ENCODE data around the gene DLK1.

Gene DLK1

DNA sequence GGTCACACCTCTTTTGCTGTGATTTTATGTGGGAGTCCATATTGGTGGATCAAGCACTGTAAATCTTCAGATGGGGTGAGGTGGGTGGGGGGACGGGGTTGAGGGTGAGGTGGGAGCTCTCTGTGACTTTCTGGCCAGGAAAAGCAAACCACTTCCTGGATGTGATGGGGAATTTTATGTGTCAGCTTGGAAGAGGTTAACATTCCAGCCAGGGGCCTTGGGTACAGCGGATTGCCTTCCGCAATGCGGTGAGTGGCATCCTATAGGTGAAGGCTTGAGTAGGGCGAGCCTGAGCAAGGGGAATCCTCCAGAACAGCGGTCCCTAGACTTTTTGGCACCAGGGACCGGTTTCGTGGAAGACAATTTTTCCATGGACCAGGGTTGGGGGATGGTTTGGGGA lies 36.2 kb downstream of the DLK1 start:
- peak; percentile 11 for DNase-seq

DNA sequence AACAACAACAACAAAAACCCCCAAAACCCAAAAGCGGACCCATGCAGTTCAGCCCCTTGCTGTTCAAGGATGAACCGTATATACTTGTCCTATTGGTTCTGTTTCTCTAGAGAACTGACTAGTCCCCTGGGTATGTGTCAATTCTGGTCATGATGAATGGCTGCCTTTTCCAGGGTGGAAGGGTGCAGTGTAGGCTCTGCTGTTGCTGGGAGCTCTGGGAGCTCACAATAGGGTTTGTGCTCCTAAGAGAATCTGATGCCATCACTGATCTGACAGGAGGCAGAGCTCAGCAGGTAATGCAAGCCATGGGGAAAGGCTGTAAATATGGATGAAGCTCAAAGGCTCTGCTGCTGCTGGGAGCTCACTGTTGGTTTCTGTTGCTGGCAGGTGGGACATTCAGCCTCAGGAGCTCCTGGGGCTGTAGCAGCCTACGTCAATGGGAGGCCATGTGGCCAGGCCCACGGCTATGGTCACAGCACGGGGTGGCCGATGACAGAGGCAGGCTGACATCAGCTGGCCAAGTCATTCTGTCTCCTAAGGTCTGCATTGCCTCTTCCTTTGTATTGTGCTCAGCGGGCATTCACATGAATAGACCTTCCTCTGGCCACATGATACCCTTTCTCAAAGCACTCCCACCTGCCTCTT lies 37.9 kb downstream of the DLK1 start:
- no peak for DNase-seq

DNA sequence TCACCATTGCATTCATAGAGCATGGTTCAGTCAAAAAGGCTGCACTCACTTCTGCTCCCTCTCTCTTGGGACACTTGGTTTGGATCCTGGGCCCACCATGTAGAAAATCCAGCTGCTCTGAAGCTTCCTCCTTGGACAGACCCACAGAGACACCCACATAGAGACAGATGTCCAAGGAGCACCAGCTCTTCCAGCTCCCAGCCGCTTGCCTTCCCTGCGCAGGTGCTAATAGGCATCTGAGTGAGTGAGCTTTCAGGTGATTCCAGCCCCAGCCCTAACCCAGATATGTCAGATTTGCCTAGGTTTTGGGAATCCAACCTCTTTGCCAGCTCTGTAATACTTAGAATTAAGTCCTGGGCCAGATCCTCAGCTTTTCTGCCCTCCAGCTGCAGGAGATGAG lies 38.6 kb downstream of the DLK1 start:
- no peak for DNase-seq

DNA sequence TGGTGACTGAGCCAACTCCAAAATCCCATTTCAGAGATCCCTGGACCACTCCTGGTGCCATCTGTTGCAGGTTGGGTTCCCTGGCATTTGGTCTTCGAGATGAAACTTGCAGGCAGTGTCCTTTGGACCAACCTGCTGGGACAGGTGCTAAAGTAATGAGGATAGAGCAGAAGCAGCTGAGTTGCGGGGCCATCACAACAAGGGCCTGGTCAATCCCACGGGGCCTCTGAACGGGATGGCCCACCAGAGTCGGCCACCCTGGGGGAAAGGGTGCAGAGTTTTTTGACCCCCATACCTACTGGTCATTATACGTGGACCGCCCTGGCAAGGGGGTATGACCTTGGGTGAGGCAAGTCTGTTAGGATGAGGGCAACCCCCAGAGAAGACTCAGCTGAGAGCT lies 39.3 kb downstream of the DLK1 start:
- DNase-seq, result no peak

DNA sequence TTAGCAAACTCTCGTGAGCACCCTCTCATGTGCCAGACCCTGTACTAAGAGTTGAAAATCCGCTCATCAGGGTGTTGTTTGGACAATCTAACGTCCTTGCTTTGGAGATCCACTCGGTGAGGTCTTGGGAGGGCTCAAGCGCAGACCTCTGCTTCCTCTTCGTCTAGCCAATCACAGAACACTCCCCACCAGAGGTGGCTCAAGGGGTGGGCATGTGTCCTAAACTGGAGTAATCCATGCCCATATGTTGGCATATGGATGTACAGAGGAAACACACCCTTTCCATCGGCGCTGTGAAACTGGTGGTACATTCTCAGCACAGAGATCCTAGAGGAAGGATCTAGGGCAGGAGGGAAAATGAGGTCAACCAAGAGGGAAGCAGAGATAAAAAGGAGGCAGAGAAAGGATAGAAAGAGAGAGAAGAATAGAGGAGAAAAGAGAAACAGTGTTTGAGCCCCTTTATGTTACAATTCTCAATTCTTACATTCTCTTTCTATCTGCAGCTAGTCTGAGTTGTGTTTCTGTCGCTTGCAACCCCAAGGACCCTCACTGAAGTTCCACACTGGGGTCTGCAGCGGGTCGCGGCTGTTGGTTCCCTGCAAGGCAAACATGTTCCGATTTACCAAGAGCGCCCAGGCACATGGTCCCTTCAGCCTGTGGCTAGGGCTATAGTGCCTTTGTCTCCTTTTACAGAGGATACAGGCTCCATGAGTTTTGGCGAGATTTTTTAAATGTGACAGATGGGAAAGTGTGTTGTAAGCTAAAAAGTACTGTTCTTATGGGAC lies 40.5 kb downstream of the DLK1 start:
- DNase-seq, result no peak

DNA sequence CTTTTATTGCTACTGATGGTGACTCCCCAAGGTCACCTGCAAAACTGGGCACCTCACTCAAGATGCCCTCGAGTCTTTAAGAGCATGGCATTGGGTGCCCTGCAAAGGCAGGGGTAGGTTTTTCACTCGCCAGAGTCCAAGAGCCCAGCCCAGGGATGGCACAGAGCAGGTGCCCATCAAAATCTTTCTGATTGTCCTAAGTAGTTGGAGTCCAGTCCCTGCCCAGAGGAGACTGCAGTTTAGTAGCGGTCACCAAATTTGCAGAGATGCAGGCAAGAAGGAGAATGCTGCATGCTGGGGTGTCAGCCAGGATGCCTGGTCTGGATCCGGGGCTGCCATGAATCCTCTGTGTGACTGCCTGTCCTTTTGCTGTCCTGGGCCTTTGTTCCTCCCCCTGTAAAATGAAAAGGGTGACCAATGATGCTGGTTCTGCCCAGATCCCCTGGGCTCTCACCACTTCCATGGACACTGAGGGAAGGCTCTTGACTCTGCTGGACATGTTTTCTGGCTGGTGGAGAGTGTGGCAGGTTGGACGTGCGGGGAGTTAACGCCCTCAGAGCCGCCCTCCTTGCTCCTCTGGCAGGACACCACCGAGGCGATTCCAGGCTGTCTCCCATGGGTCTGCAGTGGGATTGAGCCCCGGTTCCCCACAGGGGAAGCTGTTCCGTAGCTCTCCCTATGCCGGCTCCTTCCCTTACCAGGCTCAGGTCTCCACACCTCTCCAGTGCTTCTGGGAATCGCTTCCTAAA lies 41.3 kb downstream of the DLK1 start:
- DNase-seq, result no peak

DNA sequence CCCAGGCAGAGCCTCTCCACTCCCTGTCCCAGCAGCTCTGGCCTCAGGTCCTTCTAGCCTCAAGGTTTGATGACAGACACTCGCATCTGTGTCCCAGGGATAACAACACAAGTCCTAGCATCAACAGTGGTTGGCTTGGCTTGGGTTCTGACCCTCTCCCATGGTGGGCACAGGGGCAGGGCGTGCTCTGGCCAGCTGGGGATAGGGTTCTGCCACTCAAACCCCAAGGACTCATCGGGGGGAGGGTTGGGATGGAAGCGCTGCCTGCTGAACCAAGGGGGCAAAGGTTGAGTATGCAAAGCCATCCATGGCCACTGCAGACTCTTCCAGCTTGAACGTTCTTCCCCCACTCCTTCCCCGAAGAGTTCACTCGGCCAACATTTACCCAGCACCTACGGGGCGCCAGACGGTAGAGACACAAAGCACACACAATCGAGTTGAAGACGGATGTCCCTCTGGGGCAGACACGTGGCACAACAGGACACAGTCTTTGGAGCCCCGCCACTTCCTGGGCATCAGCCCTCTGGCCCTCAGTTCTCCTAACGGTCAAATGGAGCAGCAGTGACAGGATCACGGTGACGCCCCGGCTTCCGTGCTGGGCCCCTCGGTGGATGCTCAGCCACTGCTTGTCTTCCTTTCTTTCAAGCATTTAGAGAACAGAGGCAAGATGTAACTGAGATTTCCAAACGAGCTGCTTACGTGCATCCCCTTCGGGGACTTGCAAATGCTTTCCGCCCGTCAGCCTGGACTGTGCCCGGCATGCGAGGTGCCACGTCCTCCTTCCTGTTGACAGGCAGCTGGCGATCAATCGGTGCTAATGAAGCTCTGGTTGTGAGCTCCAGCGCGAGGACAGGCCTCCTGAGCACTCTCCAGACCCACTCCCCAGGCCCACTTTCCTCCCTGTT lies 42.6 kb downstream of the DLK1 start:
- DNase-seq, result no peak

DNA sequence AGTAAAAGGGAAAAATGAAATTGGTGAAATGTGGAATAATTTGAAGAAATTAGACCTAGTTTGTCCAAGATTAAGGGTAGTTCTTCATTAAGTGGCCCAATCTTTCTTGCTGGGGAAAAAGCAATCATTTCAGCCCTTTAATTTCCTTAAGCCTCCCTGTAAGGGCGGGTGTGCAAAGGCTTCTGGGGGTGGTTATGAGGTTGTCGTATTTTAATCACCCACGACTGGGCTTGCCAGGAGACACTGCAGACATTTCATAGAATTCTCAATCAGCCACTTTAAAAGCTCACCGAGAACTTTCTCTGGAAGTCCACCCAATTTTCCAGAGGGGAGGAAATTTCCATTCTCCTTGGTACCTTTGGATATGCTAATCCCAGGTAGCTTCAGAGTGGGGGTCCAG lies 43.4 kb downstream of the DLK1 start:
- DNase-seq, result no peak

DNA sequence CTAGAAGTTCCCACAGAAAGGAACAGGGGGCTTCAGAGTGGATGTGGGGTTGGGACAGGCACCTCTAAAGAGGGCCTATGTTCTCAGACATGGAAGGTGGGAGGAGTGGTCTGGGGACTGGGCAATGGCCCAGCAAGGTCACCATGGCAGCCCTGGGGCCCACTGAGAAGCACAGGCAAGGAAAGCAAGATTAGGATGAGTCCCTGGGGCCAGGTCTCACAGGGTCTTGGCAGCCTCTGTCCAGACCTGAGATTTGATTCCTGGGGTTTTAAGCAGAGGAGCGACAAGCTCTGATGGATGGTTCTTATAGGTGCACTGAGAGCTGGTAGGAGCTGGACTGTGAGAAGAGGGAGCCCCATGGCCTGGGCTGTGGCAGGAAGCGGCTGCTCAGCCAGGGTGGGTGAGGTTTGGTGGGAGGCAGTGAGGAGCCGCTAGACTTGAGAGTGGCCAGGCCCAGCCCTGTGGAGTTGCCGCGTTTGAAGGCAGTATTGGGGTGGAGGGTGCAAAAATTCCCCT lies 44.0 kb downstream of the DLK1 start:
- DNase-seq, result no peak

DNA sequence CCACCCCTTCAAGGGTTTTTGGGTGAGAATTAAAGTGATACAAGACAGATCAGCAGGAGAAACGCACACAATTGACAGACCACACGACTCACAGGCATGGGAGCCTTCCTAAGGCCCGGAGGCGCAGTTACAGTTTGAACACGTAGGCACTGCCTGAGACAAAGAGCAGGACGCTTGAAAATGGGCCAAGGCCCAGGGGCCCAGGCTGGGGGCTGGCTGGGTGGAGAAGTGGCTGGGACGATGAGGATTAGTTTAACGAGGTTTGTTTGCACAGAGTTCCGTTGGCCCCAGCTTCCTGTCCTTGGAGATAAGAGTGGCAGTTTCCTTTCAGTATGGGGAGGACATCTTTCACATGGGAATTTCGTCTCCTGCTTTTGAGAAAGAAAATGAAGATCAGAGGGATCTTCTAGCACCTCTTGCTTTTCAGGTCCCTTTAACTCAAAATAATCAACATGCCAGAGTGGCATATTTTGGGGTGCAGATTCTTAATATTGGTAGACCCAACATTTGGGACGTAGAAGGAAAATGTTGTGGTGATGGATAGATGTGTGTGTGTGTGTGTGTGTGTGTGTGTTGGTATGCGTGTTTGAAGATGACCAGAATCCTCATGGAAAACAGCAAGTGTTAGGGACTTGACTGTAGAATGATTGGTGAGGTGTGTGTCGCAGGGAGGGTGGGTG lies 44.6 kb downstream of the DLK1 start:
- DNase-seq, result no peak

DNA sequence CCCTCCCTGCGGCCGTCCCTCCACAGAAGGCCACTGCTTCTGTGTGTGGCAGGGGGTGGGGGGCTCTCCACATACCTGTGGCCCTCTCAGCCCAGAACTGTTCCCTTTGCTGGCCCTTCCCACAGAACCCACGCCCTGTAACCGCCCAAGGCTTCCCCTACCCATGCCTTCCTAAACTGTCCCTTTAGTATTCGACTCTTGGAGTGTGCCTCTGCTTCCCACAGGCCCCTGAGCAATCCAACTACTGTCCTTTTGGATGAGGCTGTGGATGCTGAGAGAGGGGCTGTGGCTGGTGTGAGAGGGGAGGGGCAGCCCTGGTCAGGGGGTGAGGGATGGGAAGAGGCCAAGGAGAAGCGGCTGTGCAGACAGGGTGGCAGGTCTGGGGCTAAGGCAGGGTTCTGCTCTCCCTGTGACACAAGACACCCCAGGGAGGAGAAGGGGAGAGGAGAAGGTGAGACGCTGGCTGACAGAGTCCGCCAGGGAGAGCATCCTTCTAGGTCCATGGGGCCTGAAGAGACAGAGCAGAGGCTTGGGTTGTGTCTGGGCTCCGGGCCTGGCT lies 46.0 kb downstream of the DLK1 start:
- no peak for DNase-seq

DNA sequence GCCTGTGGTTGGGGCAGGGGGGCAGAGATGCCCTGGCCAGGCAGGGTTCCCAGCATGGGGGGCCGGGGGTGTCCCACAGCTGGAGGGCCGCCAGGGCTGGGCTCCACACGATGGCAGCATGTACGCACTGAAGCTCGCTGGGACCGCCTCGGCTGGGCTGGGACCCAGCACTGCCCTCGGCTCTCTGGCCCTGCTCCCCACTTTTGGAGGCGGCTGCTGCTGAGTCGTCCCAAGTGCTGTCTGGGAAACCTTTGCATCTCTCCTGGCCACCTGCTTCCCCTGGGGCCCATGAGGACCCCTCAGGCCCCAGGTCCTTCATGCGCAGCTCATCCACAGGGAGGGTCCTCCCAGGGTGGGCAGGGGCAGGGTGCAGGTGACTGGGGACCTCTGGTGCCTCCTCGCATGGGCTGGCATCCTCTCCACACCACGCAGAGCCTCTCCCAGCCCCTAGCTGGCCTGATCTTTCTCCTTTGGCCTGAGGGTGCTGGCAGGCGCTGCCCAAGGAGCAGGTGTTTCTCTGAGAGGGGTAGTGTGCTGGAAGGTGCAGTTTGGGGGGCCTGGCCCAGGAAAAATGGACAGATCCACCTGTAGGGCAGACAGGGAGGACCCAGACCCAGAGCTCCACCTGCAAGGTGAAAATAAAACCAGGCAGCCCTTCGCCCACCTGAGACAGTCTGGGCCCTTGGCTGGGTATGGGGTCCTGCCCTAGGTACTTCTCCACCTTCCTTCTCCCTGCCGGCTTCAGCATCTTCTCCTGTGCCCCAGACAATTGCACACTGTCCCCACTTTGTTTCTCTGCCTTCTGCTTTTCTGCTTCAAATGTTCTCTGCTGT lies 46.9 kb downstream of the DLK1 start:
- no peak for DNase-seq

DNA sequence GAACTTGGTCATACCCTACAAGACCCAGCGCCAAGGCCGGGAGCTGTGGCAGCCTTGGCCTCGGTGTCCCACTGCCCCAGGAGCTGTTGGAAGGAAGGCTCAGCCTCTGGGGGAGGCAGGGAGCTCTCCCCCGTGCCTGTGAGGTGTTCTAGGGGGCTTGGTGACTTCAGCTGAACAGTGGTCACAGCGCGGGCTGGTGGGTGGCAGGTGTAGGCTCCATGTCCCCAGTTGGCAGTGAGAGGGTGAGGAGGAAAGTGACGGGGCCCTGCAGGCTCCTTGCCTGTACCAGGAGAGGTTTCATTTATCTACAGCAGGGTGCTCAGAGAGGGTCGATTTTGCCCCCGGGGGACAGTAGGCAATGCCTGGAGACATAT lies 47.5 kb downstream of the DLK1 start:
- DNase-seq, result no peak

DNA sequence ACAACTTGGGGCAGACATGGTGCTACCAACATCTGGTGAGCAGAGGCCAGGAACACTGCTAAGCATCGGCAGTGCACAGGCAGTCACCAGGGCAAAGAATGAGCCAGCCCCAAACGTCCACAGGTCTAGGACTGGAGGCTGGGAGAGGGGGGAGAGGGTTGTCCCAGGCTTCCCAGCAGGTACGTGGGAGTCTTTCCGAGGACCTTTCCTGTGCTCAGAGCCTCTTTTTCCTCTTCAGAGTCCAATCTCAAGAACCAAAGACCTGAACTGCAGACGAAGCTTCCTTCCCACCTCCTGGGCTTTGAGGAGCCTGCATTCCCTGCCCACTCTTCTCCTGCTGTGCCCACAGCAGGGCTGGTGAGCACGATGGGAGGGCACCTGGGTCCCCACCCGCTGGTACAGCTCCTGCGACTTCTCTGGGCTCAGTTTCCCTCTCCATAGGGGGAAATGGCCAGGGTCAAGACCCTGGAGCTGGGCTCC lies 48.7 kb downstream of the DLK1 start:
- DNase-seq, result no peak

DNA sequence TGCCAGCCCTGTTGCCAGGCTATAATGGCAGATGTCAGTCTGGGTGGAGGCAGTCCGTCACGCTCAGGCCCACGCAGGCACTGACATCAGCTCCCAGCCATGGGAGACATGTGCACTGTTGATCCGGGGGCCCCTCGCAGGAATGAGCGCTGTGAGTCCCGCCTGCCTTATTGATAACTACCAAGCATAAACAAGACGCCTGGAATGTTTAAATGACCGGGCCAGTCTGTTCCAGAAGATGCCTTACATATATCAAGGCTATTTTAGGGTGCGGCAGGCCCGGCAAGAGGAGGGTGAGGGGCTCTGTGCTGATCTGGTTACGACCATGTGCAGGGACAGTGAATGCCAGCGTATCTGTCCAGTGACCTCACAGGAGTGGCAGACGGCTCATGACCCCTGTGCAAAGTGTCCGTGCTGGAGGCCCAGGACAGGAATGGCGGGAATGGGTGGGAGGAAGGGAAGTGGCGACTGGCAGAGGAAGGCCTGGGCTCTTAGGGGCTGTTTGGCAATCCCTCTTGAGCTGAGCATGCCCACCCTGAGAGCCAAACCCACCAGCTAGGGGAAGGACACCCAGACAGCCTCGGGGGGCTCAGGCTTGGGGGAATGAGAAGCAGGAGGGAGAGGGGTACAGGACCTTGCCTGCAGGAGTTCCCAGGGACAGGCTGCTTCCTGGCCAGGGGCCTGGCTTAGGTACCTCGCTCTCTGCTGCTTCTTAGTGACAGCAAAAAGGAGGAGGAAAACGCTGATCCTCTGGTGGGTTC lies 49.3 kb downstream of the DLK1 start:
- no peak for DNase-seq

DNA sequence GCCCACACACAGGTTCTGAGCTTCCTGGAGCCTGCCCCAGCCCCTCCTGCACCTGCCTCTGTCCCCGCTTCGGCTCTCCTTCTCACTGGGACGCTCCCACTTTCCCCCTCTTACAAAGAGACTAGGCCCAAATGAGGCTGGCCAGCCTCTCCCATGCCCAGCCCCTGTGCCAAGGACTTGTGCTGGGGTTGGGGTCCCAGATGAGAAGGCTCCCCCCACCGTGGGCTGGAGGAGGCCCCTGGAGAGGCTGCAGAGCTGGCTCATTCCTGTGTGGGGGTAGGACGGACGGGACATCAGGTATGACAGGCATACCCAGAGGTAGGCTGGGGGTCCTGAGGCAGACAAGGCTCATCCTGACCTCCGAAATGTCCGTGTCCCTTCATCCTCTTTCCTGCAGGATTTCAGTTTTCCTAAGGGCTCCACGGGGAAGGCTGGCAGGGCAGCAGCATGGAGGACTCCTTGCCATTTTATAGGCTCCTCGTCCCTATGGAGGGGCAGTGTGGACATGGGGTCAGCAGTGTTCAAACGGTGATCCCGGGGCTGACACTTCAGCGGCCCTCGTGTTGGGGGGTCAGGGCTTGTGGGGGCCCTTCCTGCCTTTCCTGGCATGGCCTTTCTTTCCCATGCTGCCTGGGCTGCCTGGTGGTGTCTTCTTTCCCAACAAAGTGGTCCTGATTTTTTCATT lies 50.1 kb downstream of the DLK1 start:
- no peak for DNase-seq

DNA sequence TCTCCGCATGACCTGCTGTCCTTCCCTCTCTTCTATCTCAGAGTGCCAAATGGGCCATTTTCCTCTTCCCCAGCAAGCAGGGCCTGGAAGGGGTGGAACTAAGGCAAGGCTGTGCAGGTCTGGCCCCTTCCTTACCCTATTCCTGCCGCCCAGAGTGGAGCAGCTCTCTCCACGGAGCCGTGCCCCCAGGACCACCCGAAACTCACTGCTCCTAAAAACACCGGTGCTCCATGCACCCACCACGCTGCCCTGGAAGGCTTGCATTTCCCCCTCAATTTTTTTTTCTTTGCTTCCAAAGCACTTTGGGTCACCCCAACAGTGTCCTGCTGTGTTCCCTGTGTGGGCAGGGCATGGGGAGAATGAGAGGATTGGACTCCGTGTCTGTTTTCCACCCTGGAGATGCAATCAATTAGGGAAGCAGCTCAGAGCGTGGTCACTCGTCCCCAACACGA lies 50.7 kb downstream of the DLK1 start:
- DNase-seq, result no peak

DNA sequence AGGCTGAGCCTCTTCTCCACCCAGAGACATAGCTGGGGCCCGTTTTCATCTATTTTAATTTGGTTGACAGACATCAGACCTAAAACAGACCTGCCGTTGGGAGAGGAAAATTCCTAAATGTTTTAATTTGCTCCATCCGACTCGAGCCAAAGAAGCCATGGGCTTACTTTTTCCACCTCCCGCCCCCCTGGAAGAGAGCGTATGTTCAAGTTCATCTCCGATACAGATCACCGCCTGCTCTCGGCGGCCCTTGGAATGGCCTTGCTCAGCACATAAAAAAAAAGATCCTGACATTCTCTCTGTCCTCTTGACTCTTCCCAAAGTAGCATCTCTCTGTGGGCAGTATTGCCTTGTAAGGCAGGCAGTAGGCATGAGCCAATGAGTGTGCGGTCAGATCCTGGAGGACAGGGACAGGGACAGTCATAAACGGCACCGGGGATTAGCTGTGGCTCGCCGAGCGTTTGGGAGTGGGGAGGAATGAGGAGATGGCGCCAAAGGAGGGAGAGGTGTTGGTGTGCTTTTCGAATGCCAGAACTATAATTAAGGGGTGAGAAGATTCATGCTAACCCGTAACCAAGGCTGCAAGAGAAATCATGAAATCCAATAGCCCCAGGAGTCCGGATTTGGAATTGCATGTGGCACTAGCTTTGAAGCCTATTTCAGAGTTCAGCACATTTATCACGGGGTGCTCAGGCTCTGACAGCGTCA lies 51.3 kb downstream of the DLK1 start:
- DNase-seq, result no peak

All from fibroblast of skin of scalp (primary cell).